Activated CD8-positive, alpha-beta memory T cell treated with anti-CD3 and anti-CD28 coated beads, Interleukin-2, amount 50 U/mL, for 48 hours (primary cell): ENCODE measurements around the gene SNX9.
"Not testable (repeated sequence)": the region's sequence is repeated elsewhere in the genome, so short reads cannot be mapped to it uniquely, and the experiment has no call there.

Experiments used
- DNase-seq: peaks from one replicate; pipeline ENCODE4 v3.0.0-alpha.2; 2020

SNX9 gene

DNA sequence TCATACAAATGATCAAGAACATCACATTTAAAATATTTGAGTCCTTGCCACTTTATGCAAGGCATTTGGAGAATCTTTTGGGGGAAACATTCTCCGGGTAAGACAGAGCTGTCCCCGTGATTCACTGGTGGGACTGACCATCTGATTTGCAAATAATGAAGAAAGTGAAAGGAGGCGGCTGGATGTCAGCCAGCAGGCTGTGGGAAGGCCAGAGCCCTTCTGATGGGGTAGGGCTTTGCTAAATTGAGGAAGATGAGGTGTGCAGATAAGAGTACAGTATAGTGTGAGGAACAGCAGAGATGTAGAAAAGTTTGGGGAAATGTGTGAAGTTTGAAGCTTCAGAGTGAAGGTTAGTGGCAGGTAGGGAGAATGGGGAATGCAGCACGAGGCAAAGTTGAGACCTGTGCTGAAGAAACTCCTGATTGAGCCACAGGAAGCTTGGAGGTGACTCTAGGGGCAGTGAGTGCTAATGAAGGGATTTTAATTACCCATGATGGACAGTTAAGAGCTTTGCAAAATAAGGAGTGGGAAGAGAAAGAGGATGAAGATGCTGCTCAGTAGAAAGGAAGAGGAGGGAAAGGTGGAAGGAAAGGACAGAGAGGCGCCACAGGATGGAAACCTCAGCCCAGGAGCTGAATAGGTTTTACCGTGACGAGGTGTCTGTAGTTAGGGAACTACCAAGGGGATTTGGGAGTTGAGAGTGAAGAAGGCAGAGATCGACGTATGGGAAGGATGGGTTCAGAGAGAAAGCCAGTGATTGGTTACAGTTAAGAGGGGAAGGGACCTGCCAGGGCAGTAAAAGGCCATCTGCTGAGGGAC lies 68.7 kb downstream of the SNX9 start:
- DNase-seq = no peak

DNA sequence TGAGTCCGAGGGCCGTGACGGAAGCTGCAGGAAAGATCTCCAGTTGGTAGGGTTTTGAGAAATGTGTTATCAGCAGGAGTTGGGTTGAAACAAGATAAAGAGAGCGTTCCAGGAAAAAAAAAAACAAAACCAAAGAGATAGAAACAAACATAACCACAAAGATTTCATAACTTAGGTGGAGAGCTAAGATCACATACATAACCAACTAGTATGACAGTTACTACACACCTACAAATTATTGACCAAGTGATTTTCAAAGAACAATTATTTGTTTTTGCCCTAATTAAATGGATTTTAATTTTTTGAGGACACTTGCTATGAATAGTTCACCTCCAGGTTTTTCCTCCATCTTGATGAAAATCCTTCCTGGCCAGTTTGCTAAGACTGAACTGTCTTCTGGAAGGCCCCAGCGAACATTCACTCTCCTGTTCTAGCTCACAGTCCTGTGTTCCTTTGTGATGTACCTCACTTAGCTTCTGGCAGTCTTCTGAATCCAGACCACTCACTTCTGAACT lies 69.4 kb downstream of the SNX9 start:
- no peak for DNase-seq

DNA sequence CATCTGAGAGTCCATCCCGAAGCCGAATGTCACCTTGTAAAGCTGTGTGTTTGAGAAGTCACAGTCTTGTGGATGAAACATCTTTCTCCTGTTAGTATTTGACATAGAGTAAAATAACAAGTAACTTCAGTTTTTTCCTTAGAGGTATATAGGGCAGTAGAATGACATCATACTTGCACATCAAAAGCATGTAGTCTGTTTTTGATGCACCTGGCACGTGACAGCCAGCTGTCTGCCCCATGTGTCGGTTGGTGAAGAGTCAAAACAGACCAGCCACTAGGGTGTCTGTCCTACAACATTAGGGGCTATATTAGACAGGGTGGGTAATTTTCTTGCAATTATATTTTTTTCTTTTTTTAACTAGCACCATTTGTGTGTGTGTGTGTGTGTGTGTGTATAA lies 70.2 kb downstream of the SNX9 start:
- no peak for DNase-seq

DNA sequence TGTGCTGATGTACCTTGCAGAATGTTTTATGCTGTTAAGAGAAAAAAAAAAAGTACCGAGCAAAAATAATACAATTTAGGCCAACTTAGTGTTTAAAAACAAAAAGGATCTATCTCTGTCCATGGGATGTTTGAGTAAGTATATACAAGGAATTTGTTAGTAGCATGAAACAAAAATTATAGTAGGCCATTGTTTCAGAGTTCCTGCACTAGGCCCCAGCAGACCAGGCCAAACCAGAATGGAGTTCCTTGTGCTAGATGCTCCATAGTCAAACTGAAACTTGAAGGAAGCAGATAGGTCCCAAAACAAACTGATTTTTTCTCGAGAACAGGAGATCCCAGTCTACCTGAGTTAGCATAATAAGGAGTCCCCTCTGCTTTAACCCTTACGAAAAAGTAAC lies 72.5 kb downstream of the SNX9 start:
- no peak for DNase-seq

DNA sequence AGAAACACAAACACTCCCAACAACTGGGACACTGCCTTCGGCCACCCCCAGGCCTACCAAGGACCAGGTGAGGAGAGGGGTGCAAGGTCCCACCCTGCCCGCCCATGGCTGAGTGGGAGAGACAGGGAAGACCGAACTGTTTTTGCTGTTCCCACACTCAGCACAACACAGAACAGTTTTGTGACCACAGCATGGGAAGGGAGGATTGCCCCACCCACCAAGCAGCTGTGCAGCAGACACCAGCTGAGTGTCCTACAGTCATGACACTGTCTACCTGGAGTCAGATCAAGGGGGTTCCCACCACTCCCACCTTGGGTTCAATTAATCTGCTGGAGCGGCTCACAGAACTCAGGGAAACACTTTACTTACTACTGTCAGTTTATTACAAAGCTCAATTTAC lies 73.9 kb downstream of the SNX9 start:
- no peak for DNase-seq

DNA sequence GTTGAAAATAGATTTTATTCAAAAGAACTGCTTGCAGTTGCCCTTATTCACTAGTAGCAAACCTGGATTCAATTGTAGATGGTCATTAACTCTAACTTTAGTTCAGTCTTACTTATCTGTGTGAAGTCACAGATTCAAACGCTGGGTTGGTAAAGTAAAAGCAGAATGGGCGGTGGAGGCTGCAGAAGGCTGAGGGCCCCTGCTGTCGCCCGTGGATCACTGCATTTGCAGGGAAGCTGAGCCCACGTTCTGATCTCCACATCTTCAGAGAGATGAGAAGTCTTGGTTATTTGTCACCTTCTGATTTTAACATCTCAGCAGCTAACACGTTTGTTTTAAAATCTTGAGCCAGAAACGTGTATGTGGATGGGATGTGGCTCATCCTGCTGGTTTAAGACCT lies 75.1 kb downstream of the SNX9 start:
- no peak for DNase-seq

DNA sequence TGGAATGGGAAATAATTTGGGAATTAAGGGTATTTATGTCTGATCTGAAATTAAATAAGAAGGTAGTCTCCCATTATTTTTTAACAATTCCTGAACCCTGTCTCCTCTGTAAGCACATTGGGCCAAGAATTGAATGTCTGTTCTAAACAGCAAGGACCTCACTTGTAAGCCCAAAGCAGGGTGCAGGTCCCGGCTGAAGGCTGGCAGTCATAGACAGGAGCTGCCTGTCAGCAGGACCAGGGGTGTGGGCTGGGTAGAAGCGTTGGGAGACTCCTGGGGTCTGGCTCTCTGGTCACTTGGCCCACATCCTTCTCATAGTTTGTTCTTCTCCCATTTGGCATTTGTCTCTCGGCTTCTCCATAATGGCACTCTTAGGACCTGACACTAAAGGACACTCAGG lies 75.6 kb downstream of the SNX9 start:
- no peak for DNase-seq

DNA sequence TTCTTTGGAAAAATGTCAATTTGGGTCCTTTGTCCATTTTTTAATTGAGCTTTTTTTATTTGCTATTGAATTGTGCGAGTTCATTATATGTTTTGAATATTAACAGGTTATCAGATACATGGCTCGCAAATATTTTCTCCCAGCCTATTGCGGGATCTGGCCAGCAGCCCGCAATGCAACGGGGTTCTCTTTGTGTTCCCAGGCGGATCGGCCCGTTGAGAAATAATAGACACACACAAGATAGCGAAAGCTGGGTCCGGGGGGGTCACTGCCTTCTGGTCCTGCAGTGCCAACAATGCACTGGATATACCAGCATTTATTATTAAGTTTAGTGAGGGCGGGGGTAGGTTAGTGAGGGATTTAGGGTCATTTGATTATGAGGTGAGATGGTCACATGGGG lies 77.2 kb downstream of the SNX9 start:
- DNase-seq = not testable (repeated sequence)

DNA sequence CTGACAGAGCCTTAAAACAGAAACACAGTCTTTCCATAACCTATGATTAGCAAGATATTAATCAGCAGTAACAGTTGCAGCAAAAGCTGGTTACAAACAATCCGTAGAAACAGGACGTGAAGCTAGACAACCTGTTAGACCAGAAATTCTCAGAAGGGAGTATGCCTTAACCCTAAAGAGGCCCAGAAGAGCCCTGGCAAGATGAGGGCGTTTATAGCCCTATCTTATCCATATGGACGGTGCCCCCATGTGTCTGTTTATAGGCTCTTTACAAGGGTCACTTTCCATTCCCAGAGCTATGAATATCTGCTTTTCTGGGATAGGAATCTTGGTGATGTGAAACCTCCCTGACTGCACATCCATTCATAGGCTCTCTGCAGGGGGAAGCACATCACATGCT lies 77.7 kb downstream of the SNX9 start:
- not testable (repeated sequence) for DNase-seq

DNA sequence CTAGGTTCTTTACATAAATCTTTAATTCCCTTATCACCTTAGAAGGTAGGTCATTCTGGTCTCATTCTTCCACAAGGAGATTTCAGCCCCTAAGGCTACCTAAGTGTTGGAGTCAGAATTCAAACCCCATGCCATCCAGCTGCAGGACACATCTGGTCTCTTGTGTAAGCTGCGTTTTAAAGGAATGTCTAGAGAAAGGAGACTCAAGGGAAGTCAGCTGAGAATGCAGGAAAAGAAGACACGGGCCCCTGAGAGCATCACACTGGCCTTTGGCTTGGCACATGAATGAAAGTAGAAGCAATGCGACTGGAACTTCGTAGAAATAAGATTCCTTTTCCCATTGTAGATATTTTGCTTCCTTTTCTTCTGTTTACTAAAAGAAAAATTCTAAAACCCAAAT lies 82.0 kb downstream of the SNX9 start:
- DNase-seq = no peak

DNA sequence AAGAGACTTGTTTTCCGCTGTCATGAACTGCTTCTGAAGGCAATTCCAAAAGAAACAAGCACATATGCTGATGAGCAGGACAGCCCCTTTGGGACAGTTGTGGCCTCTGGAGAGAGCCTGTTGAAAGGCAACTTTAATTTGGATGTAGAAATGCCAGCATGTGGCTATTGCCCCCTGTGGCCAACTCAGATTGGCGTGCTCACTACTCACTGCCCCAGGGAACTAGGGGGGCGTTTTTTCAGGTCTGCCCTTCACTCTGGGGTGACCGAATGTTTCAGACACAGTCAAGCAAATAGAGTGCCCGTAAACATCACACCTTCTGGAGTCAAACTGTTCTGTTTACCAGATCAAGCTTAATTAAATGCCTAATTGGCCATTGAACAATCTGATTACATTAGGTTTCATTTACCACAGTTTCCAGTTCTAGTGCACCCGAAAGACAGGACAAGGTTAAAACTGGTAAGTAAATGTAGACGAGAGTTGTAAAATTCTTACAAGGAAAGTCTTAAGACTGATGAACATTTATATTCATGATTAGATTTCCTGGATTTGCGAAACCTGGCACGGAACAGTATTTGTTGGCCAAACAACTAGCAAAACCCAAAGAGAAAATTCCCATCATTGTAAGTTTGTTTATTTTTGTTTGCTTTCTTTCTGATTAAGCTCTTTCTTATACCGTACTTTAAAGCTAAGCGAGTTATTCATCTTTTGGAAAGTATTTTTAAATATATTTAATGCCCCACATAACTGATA lies 82.7 kb downstream of the SNX9 start:
- DNase-seq = no peak

DNA sequence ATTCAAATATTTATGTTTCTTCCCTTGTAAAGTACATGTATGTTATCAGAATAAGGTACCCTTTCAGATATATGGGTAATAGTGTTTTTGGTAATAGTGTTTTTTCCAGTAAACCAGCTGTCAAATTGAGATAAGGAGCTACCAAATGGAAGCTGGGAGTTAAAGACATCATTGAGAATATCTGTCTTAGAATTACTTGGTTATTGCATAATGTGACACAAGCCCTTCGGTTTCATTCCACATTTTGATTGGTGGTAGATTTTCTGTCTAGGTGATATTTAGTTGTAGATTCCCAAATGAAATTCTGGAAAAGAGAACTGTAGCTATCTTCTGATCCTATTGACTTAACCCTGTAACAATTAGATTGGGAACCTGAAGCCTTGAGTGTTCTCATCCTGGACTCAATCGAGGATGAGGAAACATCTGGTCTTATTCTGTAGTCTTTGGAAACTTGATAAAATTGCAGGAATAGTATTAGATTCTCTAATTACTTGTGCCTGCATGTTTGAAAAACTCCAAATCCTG lies 83.6 kb downstream of the SNX9 start:
- DNase-seq = no peak

DNA sequence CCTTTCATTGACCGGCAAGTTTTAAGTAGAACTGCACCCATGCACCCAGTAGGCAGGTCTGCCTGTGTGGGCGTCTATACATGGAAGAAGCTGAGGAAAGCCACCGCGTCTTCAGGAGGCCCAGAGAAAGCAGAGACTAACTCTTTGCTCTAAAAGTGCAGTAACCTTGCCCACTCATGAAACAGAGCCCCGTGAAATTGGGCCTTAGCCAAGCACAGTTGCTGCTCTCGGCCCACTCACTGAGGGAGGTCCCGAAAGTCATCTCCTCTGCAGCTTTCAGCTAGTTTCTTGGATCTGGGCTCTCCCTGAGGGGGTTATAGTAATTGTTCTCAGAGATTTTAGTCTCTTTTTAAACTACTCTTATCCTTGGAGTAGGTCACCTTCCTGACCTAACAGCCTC lies 84.6 kb downstream of the SNX9 start:
- DNase-seq = no peak

DNA sequence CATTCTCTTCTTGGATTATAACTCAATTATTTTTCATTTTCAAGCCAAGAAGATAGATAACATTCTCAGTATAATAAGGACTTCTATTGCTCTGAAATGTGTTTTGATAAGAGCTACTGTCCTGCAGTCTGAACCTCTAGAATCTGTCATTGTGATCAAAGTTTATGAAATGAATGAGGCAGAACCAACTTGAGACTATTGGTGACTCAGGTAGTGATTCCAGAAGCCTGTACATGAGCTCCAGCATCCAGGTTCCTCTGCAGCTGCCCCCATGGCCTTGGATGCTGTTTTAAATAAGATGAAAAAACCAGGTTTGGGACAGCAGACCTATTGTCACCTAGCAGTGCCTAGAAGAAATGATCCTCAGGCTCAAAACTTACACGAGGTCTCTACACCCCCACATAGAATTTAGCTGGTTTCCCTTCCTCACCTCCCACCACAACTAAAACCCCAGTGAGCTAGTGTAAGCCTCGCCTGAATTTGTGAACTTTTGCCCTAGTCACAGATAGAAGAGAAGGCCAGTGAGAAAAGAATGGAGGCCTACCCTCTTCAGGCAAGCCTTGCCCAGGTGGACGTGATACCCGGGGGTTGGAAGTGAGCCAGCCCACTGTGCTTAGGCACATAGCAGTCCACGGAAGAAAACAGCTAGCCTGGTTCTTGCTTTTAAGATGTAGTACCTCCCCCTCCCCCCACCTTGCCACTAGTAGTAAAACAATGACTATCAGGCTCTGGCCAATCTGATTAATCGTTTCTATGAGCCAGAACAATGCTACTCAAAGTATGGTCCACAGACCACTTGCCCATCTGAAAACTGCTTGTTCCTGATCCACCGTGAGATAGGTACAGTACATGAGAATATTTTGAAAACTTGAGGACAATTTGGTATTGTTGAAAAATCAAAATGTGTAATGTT lies 85.6 kb downstream of the SNX9 start:
- DNase-seq = no peak

DNA sequence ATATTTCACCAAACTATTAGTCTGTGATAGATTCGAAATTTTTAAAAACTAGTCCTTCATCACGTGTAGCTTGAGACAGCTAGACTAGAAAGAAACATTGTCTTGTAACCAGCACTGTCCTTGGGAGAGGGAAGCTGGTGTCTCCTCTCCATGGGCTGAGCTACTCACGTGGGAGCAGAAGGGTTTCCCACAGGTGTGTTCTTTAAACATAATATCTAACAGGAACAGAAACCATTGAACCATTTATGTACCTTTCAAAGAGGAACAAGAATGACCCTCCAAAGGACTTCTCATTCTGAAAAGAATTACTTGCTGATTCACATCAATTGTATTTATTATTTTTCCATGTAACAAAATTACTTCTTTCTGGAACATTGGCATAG lies 86.2 kb downstream of the SNX9 start:
- DNase-seq = no peak

DNA sequence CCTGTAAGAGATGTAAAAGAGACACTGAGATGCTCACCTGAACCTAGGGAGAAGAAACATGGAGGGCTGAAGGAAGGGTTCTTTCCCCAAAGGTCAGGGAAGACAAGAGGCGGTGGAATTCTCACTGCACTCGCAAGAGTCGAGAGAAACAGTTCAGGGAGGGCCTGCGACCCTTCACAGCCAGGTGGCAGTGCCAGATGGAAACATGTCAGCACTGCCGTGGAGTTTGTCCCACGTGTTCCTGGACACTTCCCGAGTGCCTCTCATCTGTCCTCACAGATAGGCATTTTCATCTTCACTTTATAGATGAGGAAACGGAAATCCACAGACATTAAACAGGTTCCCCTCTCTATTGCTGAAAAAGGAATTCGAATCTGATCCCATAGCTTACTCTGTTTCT lies 88.2 kb downstream of the SNX9 start:
- no peak for DNase-seq

DNA sequence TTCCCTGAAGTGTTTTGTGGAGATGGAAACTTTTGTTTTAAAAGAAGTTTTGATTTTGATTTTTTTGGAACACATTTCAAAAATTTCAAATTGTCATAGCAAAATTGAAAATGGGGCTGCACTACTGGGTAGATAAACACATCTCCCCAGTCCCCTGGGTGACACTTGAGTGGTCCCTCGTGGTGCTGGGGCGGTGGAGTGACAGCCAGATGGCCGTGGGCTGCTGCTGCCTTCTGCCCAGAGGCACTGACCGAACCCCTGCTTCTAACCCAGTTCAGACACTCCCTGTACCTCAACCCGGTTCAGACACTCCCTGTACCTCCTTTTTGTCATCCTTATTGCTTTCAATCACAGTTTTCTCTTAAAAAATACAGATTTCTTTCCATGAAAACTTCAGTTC lies 88.7 kb downstream of the SNX9 start:
- DNase-seq = no peak

DNA sequence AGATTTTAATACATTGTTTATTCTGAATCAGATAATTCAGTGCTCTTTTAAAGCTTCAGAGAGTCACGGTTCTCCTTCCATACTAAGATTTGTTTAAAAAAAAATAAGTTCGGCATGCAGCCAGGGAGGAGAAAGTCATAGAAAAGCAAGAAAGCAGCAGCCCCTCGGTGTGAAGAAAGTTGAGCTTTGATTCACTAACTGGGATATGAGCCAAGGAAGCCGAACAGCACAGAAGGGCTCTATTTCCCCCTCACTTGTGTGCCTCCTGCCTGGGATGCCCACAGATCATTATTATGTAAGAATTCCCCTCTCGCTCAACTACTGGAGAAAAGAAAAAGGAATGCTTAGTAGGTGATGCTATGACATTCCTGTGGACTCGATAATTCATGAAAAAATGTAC lies 89.3 kb downstream of the SNX9 start:
- DNase-seq = no peak

DNA sequence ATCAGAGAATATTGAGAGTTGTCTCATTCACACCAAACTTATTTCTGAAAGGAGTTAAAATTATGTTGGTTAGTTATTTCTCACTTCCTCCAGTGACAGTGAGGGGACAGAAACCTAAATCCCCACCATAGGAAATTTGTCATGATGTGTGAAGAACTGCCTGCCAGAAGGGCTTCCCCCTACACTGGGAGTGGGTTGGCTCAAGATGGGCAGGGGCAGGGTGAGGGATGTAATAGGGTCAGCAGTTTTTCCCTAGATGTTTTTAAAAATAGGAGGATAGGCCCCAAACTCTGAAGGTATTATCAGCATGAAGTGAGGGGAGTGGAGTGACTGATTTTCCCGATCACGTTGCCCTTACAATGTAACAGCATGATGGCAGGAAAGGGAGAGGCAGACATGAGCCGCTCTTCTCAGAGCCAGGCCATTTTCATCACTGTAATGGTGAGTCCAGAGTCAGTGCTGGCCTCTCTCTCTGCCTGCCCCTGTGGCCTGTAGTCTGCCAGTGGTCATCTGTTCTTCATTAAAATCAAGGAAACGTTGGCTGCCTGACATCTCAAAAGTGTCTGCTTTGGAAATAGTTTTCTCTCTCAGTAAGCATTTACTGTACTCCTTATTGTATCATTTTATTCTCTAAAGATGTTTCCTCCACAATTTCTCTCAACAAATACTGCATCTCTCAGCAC lies 98.8 kb downstream of the SNX9 start:
- no peak for DNase-seq

DNA sequence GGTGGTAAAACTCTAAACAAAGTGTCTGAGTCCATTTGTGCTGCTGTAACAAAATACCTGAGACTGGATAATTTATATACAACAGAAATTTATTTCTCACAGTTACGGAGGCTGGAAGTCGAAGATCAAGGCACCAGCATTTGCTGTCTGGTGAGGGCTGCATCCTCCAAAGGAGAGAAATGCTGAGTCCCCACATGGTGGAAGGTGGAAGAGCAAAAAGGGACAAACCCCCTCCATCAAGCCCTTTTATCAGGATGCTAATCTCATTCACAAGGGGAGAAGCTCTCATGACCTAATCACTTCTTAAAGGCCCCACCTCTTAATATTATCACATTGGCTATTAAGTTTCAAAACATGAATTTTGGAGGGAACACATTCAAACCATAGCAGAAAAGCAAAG lies 102.7 kb downstream of the SNX9 start:
- no peak for DNase-seq

DNA sequence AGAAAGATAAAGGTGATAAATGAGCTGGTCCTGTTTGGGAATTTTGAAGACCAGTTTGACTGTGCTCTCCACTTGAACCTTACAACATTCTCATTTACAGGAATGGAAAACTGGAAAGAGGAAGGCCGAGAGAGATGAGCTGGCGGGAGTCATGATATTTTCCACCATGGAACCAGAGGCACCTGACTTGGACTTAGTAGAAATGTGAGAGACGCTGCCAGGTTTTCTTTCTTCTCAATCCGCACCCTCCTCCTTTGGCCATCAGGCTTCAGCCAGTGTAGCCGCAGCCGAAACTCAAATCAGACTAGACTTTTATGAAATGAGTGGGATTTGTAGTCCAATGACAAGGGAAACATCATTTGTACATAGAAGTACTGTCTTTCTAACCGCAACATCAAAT lies 104.0 kb downstream of the SNX9 start:
- no peak for DNase-seq

DNA sequence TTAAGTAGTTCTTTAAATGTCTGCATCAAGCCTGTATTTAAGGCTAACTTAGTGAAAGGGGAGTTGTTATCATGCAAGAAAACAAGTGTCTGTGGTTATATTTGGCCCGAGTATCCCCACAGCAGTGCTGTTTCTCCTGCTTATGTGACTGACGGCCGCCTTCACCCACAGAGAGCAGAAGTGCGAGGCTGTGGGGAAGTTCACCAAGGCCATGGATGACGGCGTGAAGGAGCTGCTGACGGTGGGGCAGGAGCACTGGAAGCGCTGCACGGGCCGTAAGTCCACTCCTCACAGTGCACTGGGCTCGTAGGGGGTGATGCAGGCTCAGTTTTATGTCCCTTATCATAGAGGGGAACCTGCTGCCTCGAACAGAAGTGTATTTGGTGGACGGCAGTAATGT lies 105.4 kb downstream of the SNX9 start:
- no peak for DNase-seq

DNA sequence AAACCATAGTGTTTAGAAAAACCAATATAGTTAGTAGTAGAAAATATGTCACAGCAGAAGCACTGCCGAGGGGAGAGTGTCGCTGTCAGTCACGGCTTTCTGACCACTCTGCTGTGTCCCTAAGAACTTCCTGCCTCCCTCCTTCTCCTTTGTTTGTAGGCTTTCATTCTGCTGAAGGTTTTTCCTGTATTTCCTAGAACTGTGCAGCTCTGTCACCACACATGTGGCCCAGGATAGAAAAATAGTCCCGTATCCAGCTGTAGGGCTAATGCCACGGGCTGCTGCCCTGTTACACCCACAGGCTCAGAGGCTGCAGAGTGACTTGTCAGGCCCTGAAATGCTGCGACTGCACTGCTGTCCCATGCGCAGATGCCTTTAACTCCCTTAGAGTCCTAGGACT lies 106.0 kb downstream of the SNX9 start:
- DNase-seq = no peak
